ENCODE measurements around the gene LRRK2. TPM values are rescaled to one million over a fixed set of nuclear protein-coding genes. Genes with fewer than 3 reads are reported as not detected.

LRRK2 gene
- total and polyA plus RNA-seq, 2 of the 8 experiments (the other 6 are each of a cell fraction or from before 2014, with no cell fraction given), result 0.06 to 0.13 TPM

GRCh38 chr12:40181490-40181889, 43.3 kb upstream of the LRRK2 start:
- H4K20me1 ChIP-seq (replicated peaks in 1 of 2; ENCODE audit: control insufficient read depth in 1 of 2, insufficient read depth in 2 of 2, low read length in 2 of 2), result no peaks in the 10 kb centered on the region
- peaks cover 0 to 7% of the 10 kb centered on the region in 2 experiments; a peak in 1 of 4 replicates for H3K9me3 ChIP-seq (ENCODE audit: insufficient read depth in 2 of 2, low read depth in 1 of 2, low read length in 1 of 2)
- no peak overlapping the region for H3K4me3 ChIP-seq (ENCODE audit: extremely low read depth in 1 of 4, insufficient read depth in 2 of 4, low read depth in 3 of 4, low read length in 4 of 4)
- H3K79me2 ChIP-seq (ENCODE audit: control insufficient read depth in 1 of 2, insufficient read depth in 2 of 2, low read length in 2 of 2), result no peaks in the 10 kb centered on the region
- no peak overlapping the region for H3K18ac ChIP-seq (ENCODE audit: extremely low read depth, low read length)
- H2AK5ac ChIP-seq (ENCODE audit: low read depth, low read length), result no peak overlapping the region
- H4K91ac ChIP-seq (replicated peaks; ENCODE audit: insufficient read length, low read length), result no peak overlapping the region
- no peak overlapping the region for H3K23ac ChIP-seq (ENCODE audit: insufficient read length)
- no peaks in the 10 kb centered on the region for H3K79me1 ChIP-seq (ENCODE audit: low read depth, low read length)
- H3K9ac ChIP-seq (replicated peaks in 1 of 4; ENCODE audit: extremely low read depth in 1 of 4, low read depth in 3 of 4, low read length in 3 of 4), result no peak overlapping the region
- FAIRE-seq (no peak), DNase-seq (ENCODE audit: low read depth in 1 of 2, low spot score in 2 of 2) (no peak)
- 86% methylated on average over 1 of the region's 1 CpG; no CpG with 5 or more reads in 1 of the 2 experiments for WGBS, 2 experiments (ENCODE audit: extremely low coverage in 1 of 2, insufficient coverage in 1 of 2, insufficient read length in 1 of 2, insufficient replicate concordance in 2 of 2, low coverage in 1 of 2, low lambda C conversion rate in 2 of 2, missing lambda C conversion rate in 1 of 2)
- no peak overlapping the region for H3K27ac ChIP-seq (ENCODE audit: low read depth, low read length)
- no peak overlapping the region for H2BK5ac ChIP-seq (ENCODE audit: low read depth, low read length)
- H3K23me2 ChIP-seq (ENCODE audit: low read depth, low read length), result no peaks in the 10 kb centered on the region
- no peaks in the 10 kb centered on the region for H3K36me3 ChIP-seq (ENCODE audit: control insufficient read depth in 2 of 4, insufficient read depth in 4 of 4, low read length in 3 of 4)
- no peak overlapping the region for H3K4me2 ChIP-seq (ENCODE audit: insufficient read depth in 1 of 2, low read depth in 2 of 2, low read length in 2 of 2)
- no peaks in the 10 kb centered on the region for H3K27me3 ChIP-seq (replicated peaks in 1 of 4; ENCODE audit: control insufficient read depth in 3 of 4, extremely low read depth in 1 of 4, insufficient read depth in 3 of 4, low read length in 3 of 4)
- no peak overlapping the region for H3K56ac ChIP-seq (replicated peaks; ENCODE audit: insufficient read length, low read depth, low read length)
- H2BK15ac ChIP-seq (ENCODE audit: low read length), result no peak overlapping the region
- H2BK20ac ChIP-seq (ENCODE audit: low read length), result no peak overlapping the region
- POLR2A ChIA-PET (ENCODE audit: partially characterized antibody), result no interaction called here
- H3K4me1 ChIP-seq (replicated peaks in 1 of 4; ENCODE audit: control insufficient read depth in 3 of 4, insufficient read depth in 4 of 4, low read length in 3 of 4), result no peaks in the 10 kb centered on the region
- no peak overlapping the region for H3K14ac ChIP-seq (ENCODE audit: insufficient read length)
- H2BK12ac ChIP-seq (ENCODE audit: low read depth, low read length), result no peak overlapping the region
- no peak overlapping the region for H4K5ac ChIP-seq (ENCODE audit: insufficient read length, low read depth, low read length)
- CTCF ChIA-PET (ENCODE audit: partially characterized antibody), result interaction anchor here (1.1 kb wide), 1 partner anchor 10 kb away, joined by 4 read pairs; no protein-coding TSS in a partner anchor
- H4K8ac ChIP-seq (ENCODE audit: extremely low read depth, insufficient read depth, low read length), result no peak overlapping the region
- H2AFZ ChIP-seq (ENCODE audit: low read length), result no peak overlapping the region
- no peak overlapping the region for H2BK120ac ChIP-seq (replicated peaks; ENCODE audit: low read depth, low read length)
- no peak overlapping the region for H3K4ac ChIP-seq (replicated peaks; ENCODE audit: insufficient read length, low read depth, low read length)
- TF ChIP-seq TAF1 (IDR thresholded peaks at IDR 0.05; ENCODE audit: low read depth, low read length), result no peak
- TF ChIP-seq, protein P1, sequence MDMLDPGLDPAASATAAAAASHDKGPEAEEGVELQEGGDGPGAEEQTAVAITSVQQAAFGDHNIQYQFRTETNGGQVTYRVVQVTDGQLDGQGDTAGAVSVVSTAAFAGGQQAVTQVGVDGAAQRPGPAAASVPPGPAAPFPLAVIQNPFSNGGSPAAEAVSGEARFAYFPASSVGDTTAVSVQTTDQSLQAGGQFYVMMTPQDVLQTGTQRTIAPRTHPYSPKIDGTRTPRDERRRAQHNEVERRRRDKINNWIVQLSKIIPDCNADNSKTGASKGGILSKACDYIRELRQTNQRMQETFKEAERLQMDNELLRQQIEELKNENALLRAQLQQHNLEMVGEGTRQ (IDR thresholded peaks at IDR 0.05; ENCODE audit: low read length), result no peak
- no peak for TF ChIP-seq ATF3 (IDR thresholded peaks at IDR 0.05; ENCODE audit: insufficient read depth, low read depth, low read length)
- TF ChIP-seq CBX5 (IDR thresholded peaks at IDR 0.05; ENCODE audit: low read depth, low read length), result no peak
- no peak for TF ChIP-seq KDM1A (IDR thresholded peaks at IDR 0.05; ENCODE audit: borderline replicate concordance, low read length)
